COLO829 (cell line): Measurements from ENCODE around the gene IFNA10.
A peak's percentile ranks its signal among the peaks of the same experiment; 100 is the strongest.
"Not testable (repeated sequence)": the region's sequence is repeated elsewhere in the genome, so short reads cannot be mapped to it uniquely, and the experiment has no call there.

Experiments
- DNase-seq: peaks from one replicate; pipeline ENCODE4 v3.0.0; 2012; ENCODE audit warnings: low spot score

The IFNA10 gene

GRCh38 chr9:21207043-21207442, at the start of gene IFNA10:
Gene IFNA10, minus strand, starts transcription at chr9:21207143. Its CDS starts 46 bp downstream, at chr9:21207097.
- not testable (repeated sequence) for DNase-seq

GRCh38 chr9:21255538-21256212, 48.7 kb upstream of the IFNA10 start:
- no peak for DNase-seq

GRCh38 chr9:21252721-21253547, 46.0 kb upstream of the IFNA10 start:
- DNase-seq = peak; percentile 21

- DNase-seq = no peak
Measured at GRCh38 chr9:21251638-21252037, 44.7 kb upstream of the IFNA10 start.

GRCh38 chr9:21251190-21251589, 44.2 kb upstream of the IFNA10 start:
- DNase-seq = no peak

- DNase-seq = no peak
Measured at GRCh38 chr9:21244836-21245235, 37.9 kb upstream of the IFNA10 start.

- DNase-seq = no peak
Measured at GRCh38 chr9:21239911-21240310, 33.0 kb upstream of the IFNA10 start, which contains the start of gene IFNA14. Gene IFNA14, minus strand, starts transcription at chr9:21240005. Its CDS starts 70 bp downstream, at chr9:21239935.

- DNase-seq = not testable (repeated sequence)
Measured at GRCh38 chr9:21236360-21236714, 29.4 kb upstream of the IFNA10 start.

GRCh38 chr9:21235468-21236359, 28.8 kb upstream of the IFNA10 start:
- DNase-seq = not testable (repeated sequence)

- DNase-seq = no peak
Measured at GRCh38 chr9:21234153-21234687, 27.3 kb upstream of the IFNA10 start.

- no peak for DNase-seq
Measured at GRCh38 chr9:21233258-21233657, 26.3 kb upstream of the IFNA10 start.

GRCh38 chr9:21228122-21228521, 21.2 kb upstream of the IFNA10 start, which contains the start of gene IFNA17:
Gene IFNA17, minus strand, starts transcription at chr9:21228222. Its CDS starts 49 bp downstream, at chr9:21228173.
- no peak for DNase-seq

- DNase-seq = not testable (repeated sequence)
Measured at GRCh38 chr9:21217211-21217610, 10.3 kb upstream of the IFNA10 start, which contains the start of gene IFNA16. Gene IFNA16, minus strand, starts transcription at chr9:21217311. Its CDS starts 6 bp downstream, at chr9:21217305.

GRCh38 chr9:21213411-21214326, 6.7 kb upstream of the IFNA10 start:
- DNase-seq = not testable (repeated sequence)

GRCh38 chr9:21212160-21212559, 5.2 kb upstream of the IFNA10 start:
- DNase-seq = not testable (repeated sequence)

- not testable (repeated sequence) for DNase-seq
Measured at GRCh38 chr9:21210782-21211181, 3.8 kb upstream of the IFNA10 start.

- DNase-seq = no peak
Measured at GRCh38 chr9:21210311-21210710, 3.4 kb upstream of the IFNA10 start.

- DNase-seq = no peak
Measured at GRCh38 chr9:21205204-21205603, 1.7 kb downstream of the IFNA10 start.

GRCh38 chr9:21202105-21202504, 4.8 kb downstream of the IFNA10 start, which contains the start of gene IFNA7:
Gene IFNA7, minus strand, starts transcription at chr9:21202205. Its CDS starts 40 bp downstream, at chr9:21202165.
- not testable (repeated sequence) for DNase-seq
